GM21619 (cell line): ENCODE results near the gene SYDE2.
"Not testable (repeated sequence)": the region's sequence is repeated elsewhere in the genome, so short reads cannot be mapped to it uniquely, and the experiment has no call there.

Experiments used
- ATAC-seq: cut with Tn5 transposase; IDR thresholded peaks from one replicate; pipeline ENCODE4 v1.9.1; 2021; ENCODE audit not compliant: unreplicated experiment

The SYDE2 gene

DNA sequence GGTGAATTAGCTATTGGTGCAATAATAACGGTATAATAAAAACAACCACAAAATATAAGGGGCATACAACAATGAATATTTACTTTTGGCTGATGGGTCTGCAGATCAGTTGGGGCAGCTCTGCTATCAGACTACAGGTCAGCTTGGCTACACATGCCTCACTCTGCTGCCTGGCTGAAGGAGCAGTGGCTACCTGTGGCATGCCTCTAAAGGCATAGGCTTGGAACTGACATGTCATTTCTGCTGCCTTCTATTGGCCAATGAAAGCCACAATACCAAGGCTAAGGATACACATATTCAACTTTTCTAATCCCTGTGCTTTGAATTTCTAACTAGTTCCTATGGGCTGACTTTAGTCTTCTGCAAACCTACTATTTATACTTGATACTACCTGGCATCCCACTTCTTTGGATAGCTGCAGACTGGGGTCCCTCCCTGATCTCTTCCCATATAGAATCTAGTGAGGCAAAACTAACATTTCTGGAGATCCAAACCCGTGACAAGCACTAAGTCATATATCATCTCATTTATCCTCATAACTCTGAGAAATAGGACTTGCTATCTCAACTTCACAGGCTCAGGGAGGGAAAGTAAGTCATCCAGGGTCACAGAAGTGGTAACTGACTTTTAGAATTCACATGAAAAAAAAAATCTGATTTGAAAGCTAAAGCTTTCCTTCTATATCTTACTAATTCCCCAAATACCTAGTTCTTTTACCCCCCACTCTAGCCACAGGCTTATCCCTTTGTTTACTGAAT, 19.2 kb upstream of the SYDE2 start:
- no peak for ATAC-seq

DNA sequence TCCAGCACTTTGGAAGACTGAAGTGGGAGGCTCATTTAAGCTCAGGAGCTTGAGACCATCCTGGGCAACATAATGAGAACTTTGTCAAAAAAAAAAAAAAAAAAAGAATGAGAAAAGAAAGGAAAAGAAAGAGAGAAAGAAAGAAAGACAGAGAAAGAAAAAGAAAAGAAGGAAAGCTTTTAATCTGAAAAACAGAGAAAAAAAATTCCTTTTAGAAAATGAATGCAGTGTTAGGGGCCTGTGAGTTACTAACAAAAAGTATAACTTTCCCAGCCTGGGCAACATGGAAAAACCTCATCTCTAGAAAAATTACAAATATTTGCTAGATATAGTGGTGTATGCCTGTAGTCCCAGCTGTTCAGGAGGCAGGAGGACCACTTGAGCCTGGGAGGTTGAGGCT, 15.9 kb upstream of the SYDE2 start:
- ATAC-seq: no peak

DNA sequence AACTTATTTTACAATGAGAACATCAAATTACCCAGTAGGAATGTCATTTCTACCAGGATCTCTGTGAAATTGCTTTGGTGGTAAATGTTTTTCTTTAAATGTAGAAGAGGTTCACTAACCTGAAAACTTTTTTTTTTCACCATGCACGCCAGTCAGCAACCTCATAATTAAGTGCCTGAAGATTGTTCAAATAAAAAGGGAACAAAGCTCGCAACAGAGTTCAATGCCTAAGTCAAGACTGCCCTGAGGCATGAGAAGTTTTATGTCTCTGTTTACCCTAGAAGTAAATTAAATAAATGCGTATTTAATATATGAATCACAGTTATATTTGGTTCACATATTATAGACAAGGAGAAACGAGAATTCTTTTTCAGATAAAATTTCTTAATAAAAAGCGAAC, 13.8 kb upstream of the SYDE2 start:
- no peak for ATAC-seq

DNA sequence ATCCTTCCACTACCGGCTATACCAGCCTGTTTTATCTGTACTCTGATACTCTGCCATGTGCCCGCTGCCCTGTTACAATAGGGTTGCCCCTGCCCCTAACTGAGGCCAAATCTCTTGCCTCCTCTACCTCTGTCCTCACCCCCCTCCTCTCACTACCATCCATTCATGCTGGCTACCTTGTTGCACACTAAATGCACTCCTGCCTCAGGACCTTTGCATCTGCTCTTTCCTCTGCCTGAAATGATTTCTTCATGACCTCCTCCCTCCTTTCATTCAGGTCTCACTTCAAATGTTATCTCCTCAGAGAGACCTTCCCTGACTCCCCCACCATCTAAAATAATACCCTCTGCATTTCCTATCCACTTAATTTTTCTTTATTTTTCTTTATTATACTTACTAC, 7.7 kb upstream of the SYDE2 start:
- ATAC-seq: no peak

DNA sequence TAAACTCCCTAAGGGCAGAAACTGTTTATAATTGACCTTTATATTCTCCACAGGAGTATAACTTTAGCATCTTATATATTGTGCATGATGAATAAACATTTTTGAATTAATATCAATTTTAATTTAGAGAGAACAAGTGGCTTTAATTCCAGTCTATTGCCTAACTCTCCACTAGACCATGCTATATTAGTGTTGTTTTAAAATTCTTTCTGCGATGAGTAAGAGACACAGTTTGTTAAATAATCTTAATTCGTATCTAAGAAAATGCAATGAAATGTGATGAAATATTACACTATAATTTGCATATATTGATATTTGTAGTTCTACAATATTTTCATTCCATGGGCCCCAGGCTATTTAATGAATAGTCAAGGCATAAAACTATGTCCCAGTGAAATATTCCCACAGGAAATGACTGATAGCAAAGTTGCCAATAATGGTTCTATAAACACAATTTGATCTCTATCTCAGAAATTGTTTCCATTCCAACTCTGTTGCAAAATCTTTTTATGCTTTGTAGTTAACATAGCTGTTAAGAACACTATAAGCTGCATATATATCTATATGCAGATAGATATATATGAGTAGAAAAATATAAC, 2.9 kb upstream of the SYDE2 start:
- no peak for ATAC-seq

DNA sequence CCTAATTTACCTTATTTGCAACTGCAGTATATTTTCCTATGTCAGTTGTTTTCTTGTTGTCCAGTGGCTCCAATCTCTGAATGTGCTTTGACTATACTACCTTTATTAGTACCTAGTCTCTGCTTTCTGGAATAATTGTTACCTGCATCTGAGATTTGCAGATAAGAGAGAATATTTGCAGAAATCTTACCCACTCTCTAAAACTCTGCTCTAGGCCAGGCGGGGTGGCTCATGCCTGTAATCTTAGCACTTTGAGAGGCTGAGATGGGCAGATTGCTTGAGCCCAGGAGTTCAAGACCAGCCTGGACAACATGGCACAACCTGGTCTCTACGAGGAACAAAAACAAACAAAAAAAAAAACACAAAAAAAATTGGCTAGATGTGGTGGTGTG, 2.0 kb upstream of the SYDE2 start:
- no peak for ATAC-seq

DNA sequence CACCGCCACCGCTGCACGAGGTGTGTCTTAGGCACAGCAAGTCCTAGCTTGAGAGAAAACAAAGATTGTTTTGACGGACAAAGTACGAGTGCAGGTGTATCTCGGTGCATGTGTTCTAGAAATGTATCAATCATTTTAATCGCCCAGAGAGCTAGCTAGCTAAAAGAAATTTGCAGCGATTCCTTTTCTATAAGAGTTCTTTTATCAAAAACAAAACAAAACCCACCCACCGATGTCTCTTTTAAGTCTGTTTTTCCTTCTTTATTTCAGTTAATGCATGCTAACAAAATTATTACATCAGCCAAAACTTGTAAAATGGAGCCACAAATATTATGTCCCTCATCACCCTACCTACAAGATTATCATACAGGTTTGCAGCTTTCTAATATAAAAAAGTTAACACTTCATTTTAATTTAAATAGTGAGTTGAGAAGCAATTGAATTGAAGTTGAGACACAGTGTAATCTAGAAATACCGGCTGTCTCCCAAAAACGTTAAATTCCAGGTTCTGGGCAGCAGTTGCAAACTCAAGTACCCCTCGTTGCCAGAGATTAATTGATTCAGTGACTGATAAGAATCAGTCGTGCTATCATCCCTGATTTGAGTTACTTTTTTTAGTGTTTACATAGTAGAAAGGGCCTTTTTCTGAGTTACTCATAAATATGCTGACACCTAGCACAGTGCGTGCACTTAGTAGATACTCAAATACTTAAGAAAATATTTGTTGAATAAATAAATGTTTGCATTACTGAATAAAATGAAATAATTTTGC, 1.5 kb upstream of the SYDE2 start:
- ATAC-seq: no peak

DNA sequence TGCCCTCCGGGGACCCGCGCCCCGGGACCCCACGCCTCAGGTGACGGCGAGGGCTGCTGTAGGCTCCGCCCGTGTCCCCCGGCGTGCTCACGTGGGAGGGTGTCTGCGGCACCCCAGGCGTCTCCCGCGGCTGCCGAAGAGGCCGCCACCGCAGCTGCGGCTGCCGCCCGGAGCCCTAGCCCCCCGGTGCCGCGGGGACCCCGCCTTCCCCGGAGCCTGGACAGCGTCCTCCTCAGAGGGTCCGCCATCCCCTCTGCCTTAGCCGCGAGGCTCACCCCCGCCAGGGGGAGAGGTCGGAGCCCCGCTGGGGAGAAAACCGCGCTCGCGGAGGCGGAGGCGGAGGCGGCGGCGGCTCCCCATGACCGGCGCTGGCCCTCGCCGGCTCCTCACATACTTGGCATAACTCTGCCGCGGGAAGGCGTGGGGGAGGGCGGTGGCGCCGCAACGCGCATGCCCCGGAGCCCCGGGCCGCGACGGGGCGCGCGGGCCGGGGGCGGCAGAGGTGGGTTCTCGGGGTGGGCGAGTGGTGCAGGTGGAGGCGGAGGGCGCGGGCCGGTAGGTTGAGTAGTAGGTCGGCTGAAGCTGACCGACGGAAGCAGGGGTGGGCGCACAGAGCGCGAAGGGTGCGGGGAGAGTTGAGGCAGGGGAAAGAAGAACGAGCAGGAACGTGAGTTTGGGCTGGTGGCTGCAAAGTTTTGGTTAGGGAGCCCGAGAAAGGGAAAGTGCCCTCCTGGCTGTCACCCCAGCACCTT, 700 bp upstream of the SYDE2 start:
- ATAC-seq: peak; percentile 48

DNA sequence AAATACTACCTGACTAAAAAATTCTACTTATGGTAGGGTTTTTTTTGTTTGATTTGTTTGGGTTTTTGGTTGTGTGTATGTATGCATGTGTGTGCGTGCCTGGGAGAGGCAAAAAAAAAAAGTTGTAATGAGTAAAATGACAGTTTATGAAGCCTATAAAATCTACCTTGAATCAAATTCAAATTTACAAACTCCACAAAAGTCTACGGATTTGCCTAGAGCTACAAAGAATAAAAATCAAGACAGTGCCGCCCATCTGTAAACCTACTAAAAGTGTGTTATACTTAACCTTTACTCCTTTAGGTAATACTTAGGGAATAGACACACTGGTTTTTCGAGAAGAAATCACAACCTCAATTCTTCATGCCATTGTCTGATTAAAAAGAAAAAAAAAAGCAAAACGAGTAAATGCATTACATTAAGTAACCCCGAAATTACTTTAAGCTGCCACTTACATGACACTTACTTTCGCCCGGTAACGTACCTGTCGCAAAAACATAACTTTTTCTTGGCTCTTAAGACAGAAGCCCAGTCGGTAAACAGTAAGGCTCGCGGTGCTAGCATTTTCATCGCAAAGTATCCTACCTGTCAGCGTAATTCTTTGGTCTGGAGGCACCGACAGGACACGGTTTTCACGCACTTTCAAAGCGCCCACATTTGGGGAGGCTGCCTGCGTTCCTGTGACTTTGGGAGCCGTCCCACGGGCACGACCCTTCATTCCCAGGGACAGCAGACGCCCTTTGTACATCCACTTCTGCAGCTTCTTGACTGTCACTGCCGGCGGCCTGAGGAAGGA, 951 bp downstream of the SYDE2 start:
- ATAC-seq: peak; percentile 16

DNA sequence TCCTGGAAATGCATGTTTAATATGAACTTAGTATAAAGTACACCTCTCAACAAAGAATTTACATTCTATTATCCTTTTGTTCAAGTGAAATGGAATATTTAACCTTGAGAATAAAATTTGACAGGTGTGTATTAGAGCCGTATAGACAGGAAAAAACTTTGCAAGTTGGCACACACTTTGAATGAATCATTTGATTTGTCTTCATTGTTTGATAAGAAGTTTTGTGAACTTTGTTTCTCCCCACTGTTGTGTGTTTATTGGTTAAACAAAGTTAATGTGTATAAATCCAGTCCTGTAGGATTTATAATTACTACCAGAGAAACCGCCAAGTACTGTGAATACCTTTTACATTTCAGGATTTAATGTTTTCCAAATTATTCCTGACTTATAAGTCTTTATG, 2.0 kb downstream of the SYDE2 start:
- ATAC-seq: no peak

DNA sequence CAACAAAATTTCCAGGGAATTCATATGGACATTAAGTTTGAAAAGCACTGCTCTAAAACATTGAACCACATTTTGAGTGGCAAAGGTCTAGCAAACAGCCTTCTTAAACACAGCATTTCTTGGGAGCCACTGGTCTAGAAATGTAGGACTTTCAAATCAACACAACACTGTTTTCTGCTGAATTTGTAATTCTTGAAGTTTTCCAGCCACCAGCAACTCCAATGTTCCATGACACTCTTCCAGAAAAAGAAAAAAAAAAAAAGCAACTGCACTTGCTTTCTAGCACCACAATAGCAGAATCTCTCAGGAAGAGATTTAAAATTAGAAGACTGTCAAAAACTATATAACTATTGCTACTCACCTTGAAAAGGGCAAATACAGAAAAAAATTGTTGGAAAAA, 4.5 kb downstream of the SYDE2 start:
- no peak for ATAC-seq

DNA sequence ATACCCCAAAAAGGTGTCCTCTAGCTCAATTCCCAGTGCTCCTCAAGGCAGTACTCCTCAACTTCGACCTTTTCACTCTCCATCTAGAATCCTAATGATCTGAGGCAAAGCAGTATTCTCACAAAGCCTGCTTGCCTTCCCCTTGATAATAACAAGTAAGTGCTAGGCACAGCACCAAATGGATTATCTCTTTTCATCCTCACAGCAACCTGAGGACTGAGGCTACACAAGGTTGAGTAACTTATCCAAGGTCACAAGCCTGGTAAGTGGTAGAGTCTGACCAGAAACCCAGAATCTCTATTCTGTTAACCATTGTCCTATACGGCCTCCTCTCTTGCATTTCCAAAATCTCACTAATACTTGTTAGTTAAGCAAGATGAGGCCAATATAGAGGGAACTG, 5.1 kb downstream of the SYDE2 start:
- no peak for ATAC-seq

DNA sequence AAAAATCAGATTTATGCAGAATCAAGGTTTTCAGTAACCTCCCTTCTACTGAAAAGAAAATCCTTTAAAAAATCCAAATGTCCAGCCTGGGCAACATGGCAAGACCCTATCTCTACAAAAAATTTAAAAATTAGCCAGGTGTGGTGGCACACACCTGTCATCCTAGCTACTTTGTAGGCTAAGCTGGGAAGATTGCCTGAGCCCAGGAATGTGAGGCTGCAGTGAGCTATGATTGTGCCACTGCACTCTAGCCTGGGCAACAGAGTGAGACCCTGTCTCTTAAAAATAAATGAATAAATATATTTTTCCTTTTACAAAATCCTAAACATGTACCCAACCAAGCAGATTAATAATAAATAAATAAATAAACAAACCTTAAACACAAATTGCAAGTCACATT, 8.7 kb downstream of the SYDE2 start:
- ATAC-seq: not testable (repeated sequence)

DNA sequence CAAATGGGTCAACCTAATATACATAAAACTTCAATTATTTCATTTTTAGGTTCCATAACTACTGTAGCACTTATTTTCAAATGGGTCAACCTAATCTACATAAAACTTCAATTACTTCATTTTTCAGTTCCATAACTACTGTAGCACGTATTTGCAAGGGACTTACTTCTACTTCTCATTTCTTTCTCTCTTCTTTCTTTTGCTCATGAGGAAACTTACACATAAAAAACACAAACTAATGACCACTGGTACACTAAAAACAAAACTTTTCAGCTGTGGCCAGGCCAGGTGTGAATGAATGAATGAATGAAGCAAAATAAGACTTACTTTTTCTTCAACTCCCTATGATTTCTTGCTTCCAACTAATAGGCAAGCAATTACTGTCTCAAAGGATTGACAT, 11.7 kb downstream of the SYDE2 start:
- ATAC-seq: no peak

DNA sequence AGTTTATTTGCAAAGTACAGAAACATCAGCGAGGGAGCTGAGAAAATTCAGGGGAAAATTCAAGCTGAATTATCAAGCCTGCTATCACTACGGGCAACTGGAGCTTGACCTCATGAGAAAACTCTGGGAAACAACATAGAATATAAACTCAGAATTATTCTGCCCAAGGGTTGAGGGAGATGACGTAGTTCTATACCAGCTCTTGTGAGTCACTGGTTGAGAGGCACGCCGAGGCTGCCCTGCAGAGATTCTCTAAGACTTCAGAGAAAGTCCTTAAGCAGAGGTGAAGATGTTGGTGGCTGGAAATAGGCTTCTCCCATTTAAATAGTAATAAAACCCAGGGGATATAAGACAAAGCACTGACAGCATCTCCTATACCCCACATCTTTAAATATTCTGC, 12.3 kb downstream of the SYDE2 start:
- ATAC-seq: no peak

DNA sequence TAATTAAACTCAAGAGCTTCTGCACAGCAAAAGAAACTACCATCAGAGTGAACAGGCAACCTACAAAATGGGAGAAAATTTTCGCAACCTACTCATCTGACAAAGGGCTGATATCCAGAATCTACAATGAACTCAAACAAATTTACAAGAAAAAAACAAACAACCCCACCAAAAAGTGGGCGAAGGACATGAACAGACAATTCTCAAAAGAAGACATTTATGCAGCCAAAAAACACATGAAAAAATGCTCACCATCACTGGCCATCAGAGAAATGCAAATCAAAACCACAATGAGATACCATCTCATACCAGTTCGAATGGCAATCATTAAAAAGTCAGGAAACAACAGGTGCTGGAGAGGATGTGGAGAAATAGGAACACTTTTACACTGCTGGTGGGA, 13.8 kb downstream of the SYDE2 start:
- ATAC-seq: not testable (repeated sequence)

DNA sequence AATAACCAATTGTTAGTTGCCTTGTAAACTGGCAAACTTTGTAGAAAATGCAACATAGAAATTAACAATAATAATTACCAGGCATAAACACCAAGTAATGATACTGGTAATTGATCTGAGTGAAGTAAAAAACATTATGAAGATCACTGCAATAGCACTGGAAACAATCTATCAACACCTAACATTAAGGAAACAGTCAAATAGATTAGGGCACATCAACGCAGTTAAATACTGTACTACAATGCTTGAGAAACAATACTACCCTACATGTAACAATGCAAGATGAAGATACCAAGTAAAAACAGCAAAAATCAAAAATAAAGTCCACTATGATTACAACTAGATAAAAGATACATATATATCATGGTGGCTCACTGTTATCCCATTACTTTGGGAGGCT, 16.6 kb downstream of the SYDE2 start:
- no peak for ATAC-seq

DNA sequence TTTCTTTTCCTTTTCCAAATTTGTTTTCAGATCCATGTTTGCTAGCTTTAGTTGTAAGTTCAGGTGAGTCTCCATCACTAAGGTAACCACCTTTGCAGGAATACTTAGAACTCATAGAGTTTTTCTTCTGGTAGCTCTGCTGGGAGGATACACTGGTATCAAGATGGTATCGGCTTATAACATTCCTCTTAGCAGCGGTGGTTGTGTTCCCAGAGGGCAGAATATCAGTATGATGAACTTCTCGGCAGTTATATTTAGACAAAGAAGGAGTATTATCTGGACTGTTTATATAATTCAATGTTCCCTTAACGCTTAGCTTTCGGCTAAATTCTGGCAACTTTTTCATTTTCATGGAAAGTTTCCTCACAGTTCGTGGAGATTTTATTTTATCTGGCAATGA, 18.1 kb downstream of the SYDE2 start:
- ATAC-seq: no peak

DNA sequence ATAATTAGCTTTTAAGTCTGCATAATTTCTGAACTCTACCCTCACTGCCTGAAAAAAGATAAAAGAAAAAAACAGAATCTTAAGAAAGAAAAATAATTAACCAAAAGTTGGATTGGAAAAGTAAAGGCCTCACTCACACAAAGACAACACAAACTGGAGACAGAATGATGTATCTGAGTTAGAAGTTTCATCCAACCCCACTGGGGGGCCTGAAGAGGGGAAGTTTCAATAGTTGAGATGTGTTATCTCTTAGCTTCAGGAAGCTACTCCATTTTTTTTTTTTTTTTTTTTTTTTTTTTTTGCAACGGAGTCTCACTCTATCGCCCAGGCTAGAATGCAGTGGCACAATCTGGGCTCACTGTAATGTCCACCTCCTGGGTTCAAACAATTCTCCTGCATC, 19.9 kb downstream of the SYDE2 start:
- ATAC-seq: no peak

DNA sequence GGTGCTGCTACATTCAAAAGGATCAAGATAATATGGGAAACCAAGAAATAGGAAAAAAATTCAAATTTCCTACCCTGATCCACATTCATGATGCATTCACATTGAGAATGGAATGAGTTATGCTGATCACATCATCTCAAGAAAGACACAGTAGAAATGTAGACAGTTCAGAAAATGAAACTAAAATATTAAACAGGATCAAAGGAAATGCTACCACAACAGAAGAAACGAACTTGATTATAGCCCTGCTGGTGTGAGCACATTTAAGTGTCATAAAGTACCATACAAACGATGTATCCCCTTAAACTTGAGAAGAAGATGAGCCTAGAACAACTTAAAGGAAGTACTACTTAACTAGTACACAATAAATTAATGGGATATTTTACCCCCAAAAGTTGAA, 21.3 kb downstream of the SYDE2 start:
- ATAC-seq: no peak

DNA sequence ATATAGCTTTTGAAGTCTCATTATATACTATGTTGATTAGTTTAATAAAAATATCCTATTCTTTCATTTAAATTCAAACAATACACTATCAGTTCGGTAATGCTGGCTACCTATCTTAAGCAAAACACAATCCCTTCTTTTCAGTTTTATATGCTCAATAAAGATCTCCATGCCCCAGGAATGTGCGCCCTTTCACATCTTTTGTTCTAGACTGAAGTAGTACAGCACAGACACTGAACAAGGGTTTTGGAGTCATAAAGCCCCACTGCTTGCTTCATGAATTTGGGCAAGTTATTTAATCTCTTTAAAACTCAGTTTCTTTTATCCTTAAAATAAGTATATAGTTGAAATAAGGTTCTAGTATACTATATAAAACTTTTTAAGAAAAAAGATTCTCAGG, 22.4 kb downstream of the SYDE2 start:
- no peak for ATAC-seq
